ENCODE data around the gene HRK.
"Not testable (repeated sequence)": the region's sequence is repeated elsewhere in the genome, so short reads cannot be mapped to it uniquely, and the experiment has no call there.

Gene HRK

DNA sequence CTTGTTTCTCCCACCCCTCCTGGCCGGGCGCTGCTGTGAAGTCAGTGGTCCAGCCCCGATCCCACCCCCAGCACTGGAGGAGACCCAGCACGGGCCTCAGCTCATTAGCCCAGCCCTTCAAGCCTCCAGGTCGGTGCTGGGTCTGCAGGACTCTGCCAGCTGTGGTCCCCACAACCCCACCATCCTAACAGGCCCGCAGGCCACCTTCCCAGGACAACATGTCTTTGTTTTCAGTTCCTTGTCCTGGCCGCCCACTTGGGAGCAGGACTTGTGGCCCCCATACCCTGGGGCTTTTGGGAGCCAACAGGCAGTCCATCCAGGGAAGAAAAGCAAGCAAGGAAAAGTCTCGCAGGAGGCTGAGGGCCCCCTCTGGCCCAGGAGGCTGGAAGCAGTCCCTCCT, 60.0 kb downstream of the HRK start:
- no peak for DNase-seq (ENCODE audit: low read depth, low spot score)
- TF ChIP-seq, protein P1, sequence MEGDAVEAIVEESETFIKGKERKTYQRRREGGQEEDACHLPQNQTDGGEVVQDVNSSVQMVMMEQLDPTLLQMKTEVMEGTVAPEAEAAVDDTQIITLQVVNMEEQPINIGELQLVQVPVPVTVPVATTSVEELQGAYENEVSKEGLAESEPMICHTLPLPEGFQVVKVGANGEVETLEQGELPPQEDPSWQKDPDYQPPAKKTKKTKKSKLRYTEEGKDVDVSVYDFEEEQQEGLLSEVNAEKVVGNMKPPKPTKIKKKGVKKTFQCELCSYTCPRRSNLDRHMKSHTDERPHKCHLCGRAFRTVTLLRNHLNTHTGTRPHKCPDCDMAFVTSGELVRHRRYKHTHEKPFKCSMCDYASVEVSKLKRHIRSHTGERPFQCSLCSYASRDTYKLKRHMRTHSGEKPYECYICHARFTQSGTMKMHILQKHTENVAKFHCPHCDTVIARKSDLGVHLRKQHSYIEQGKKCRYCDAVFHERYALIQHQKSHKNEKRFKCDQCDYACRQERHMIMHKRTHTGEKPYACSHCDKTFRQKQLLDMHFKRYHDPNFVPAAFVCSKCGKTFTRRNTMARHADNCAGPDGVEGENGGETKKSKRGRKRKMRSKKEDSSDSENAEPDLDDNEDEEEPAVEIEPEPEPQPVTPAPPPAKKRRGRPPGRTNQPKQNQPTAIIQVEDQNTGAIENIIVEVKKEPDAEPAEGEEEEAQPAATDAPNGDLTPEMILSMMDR (IDR thresholded peaks at IDR 0.05; ENCODE audit: low read depth, low read length), result no peak
- in situ Hi-C loops (cut with HindIII; ENCODE audit: low sequenced_read_pairs), result no loop called here
- H3K4me3 ChIP-seq (ENCODE audit: low read depth, low read length), result no peak overlapping the region

- no peak overlapping the region for H3K4me3 ChIP-seq (ENCODE audit: low read depth, low read length)
- no peak for DNase-seq (ENCODE audit: low read depth, low spot score)
- TF ChIP-seq, protein P1 (IDR thresholded peaks at IDR 0.05; ENCODE audit: low read depth, low read length), result no peak
- in situ Hi-C loops (cut with HindIII; ENCODE audit: low sequenced_read_pairs), result no loop called here
These were observed 61.1 kb downstream of the HRK start for GRCh38 chr12:116820064-116820656.

DNA sequence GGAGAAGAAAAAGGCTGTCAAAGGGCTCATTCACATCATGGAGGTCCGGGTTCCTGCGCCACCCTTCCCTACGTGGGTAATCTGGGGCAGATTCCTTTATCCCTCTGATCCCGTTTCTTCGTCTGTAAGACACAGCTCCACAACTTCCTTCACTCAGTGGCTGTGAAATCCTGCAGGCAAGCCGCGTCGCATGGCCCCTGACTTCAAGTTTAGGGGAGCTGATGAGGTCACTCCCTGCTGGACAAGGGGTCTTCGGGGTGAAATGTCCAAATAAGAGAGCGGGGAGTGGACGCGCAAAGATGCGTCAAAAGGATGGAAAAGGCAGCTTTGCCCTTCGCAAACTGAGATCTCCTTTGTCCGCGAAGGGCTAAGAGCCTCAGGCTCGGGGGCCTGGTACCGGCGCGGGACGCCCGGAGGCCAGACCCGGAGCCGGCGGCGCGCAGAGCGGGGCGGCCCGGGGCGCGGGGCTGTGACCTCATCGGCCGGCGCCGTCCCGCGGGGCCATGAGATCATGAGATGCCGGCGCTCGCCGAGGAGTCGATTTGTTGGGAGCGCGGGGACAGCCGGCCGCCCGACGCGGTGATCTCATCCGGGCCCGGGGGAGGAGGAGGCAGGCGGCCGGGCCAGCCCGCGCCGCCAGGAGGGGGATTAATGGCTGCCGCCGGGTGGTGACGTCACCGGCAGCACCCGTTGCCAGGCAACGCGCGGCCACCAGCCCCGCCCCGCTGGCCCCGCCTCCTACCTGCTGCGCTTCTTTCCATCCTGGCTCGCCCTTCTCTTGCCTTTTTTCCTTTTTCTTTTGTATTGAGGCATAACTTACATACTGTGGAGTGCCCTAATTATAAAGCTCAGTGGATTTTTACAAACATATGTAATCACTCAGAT, 62.1 kb downstream of the HRK start:
- DNase-seq (ENCODE audit: low read depth, low spot score), result peak; percentile 96
- peak overlapping the region; percentile 73 for H3K4me3 ChIP-seq (ENCODE audit: low read depth, low read length)
- TF ChIP-seq, protein P1 (IDR thresholded peaks at IDR 0.05; ENCODE audit: low read depth, low read length), result no peak
- in situ Hi-C loops (cut with HindIII; ENCODE audit: low sequenced_read_pairs), result no loop called here

DNA sequence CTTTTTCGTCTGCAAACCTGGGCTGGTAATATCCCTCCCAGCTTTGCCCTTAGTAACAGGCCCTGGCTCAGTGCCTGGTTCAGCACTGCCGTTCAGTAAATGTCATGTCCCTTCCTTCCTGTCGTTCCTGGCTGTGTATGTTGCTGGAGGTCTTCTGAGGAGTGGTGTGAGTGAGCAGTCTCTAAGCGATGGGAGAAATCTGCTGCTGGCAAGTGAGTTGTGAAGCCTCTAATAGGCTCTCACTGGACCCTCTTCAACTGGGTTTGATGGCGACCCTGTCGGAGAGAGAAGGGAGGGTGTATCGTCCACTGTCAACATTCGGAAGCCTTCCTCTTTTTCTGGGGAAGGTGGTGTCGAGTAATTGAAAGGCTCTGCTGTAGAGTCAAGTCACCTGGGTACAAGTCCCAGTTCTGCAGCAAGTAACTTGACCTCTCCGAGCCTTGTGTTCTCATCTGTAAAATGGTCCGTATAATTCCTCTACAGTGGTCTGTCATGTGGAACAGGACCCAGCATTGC, 62.8 kb downstream of the HRK start:
- in situ Hi-C loops (cut with HindIII; ENCODE audit: low sequenced_read_pairs), result no loop called here
- DNase-seq (ENCODE audit: low read depth, low spot score), result no peak

DNA sequence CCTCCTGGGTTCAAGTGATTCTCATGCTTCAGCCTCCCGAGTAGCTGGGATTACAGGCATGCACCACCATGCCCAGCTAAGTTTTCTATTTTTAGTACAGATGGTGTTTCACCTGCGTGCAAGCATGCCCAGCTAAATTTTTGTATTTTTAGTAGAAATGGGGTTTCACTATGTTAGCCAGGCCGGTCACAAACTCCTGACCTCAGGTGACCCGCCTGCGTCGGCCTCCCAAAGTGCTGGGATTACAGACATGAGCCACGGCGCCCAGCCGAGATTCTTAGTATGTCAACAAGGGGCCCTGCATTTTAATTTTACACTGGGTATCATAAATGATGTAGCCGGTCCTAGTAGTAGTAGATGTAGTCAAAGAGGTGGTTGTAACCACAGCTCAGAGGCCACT, 66.5 kb downstream of the HRK start:
- H3K4me3 ChIP-seq (ENCODE audit: low read depth, low read length); in situ Hi-C loops (cut with HindIII; ENCODE audit: low sequenced_read_pairs); DNase-seq (ENCODE audit: low read depth, low spot score): not testable (repeated sequence)

More for the DNA sequence above, 62.8 kb downstream of the HRK start:
- TF ChIP-seq, protein P1 (IDR thresholded peaks at IDR 0.05; ENCODE audit: low read depth, low read length), result no peak
- peak overlapping the region; percentile 73 for H3K4me3 ChIP-seq (ENCODE audit: low read depth, low read length)

- DNase-seq (ENCODE audit: low read depth, low spot score), result no peak
- no peak overlapping the region for H3K4me3 ChIP-seq (ENCODE audit: low read depth, low read length)
- in situ Hi-C loops (cut with HindIII; ENCODE audit: low sequenced_read_pairs), result no loop called here
- TF ChIP-seq, protein P1 (IDR thresholded peaks at IDR 0.05; ENCODE audit: low read depth, low read length), result no peak
These were observed 67.8 kb downstream of the HRK start for GRCh38 chr12:116813271-116814041.

Data from astrocyte of the spinal cord (primary cell).